SJSA1 (cell line): ENCODE measurements around the gene NCK1. TPM values are rescaled to one million over a fixed set of nuclear protein-coding genes. Genes with fewer than 3 reads are reported as not detected.
"Not testable (repeated sequence)": the region's sequence is repeated elsewhere in the genome, so short reads cannot be mapped to it uniquely, and the experiment has no call there.

Source experiments
- DNase-seq, 2 experiments: peaks; one replicate each; pipeline ENCODE4 v3.0.0-alpha.2; 2015 to 2020; ENCODE audit warnings: low spot score in 2 of 2, low read depth in 1 of 2
- H3K27ac ChIP-seq: fragments of 250-450 bp; sonication (Bioruptor Pico); 2 replicates; pipeline ENCODE4 v1.5.1; 2020; ENCODE audit warnings: mild to moderate bottlenecking, moderate library complexity
- H3K27me3 ChIP-seq: fragments of 250-450 bp; sonication (Bioruptor Pico); replicated peaks from 2 replicates; pipeline ENCODE4 v1.5.1; 2020; ENCODE audit warnings: mild to moderate bottlenecking, moderate library complexity
- H3K36me3 ChIP-seq: fragments of 250-450 bp; sonication (Bioruptor Pico); 2 replicates; pipeline ENCODE4 v1.5.1; 2020; ENCODE audit warnings: mild to moderate bottlenecking
- H3K4me1 ChIP-seq: fragments of 250-450 bp; sonication (Bioruptor Pico); replicated peaks from 2 replicates; pipeline ENCODE4 v1.6.1; 2021; ENCODE audit warnings: mild to moderate bottlenecking
- H3K4me3 ChIP-seq: fragments of 250-450 bp; sonication (Bioruptor Pico); 2 replicates; pipeline ENCODE4 v1.5.1; 2020; ENCODE audit warnings: mild to moderate bottlenecking
- H3K9me3 ChIP-seq: fragments of 250-450 bp; sonication (Bioruptor Pico); replicated peaks from 2 replicates; pipeline ENCODE4 v1.5.1; 2020; ENCODE audit warnings: mild to moderate bottlenecking
- total RNA-seq: library from RNA; depleted of rRNA; stranded (reverse); fragments of >200 nt; shearing (Covaris generic); gene quantifications from 2 replicates; pipeline ENCODE4 v1.2.3, GENCODE V29; 2014

Gene NCK1
- total RNA-seq, 1 experiment from 2014 or later = 42.2 TPM

- H3K9me3 ChIP-seq = no peaks in the 10 kb centered on the region
- no peaks in the 10 kb centered on the region for H3K27me3 ChIP-seq
- H3K4me3 ChIP-seq = no peak overlapping the region
- no peak for DNase-seq
- no peaks in the 10 kb centered on the region for H3K36me3 ChIP-seq
- no peaks in the 10 kb centered on the region for H3K4me1 ChIP-seq
- no peak overlapping the region for H3K27ac ChIP-seq
Measured at GRCh38 chr3:136979684-136980083, 117.7 kb downstream of the NCK1 start.

GRCh38 chr3:136982033-136982432, 120.0 kb downstream of the NCK1 start:
- Histone ChIP-seq H3K4me1 (no peaks in the 10 kb centered on the region), H3K36me3 (no peaks in the 10 kb centered on the region), H3K27me3 (no peaks in the 10 kb centered on the region), H3K9me3 (no peaks in the 10 kb centered on the region), H3K27ac (no peak overlapping the region), H3K4me3 (no peak overlapping the region)
- DNase-seq = no peak

GRCh38 chr3:136982520-136983138, 120.6 kb downstream of the NCK1 start:
- Histone ChIP-seq H3K36me3 (no peaks in the 10 kb centered on the region), H3K27me3 (no peaks in the 10 kb centered on the region), H3K27ac (no peak overlapping the region), H3K4me3 (no peak overlapping the region), H3K4me1 (no peaks in the 10 kb centered on the region), H3K9me3 (no peaks in the 10 kb centered on the region)
- no peak for DNase-seq

- no peak for DNase-seq
- Histone ChIP-seq H3K4me3 (no peak overlapping the region), H3K36me3 (no peaks in the 10 kb centered on the region), H3K9me3 (no peaks in the 10 kb centered on the region), H3K4me1 (no peaks in the 10 kb centered on the region), H3K27me3 (no peaks in the 10 kb centered on the region), H3K27ac (no peak overlapping the region)
Measured at GRCh38 chr3:136984837-136985236, 122.8 kb downstream of the NCK1 start.

GRCh38 chr3:136987398-136987980, 125.5 kb downstream of the NCK1 start:
- not testable (repeated sequence) for H3K9me3 ChIP-seq, DNase-seq, H3K4me3 ChIP-seq, H3K27ac ChIP-seq, H3K27me3 ChIP-seq, H3K36me3 ChIP-seq, H3K4me1 ChIP-seq

GRCh38 chr3:136988651-136989050, 126.6 kb downstream of the NCK1 start:
- no peaks in the 10 kb centered on the region for H3K4me1 ChIP-seq
- H3K27me3 ChIP-seq = no peaks in the 10 kb centered on the region
- DNase-seq = no peak
- H3K4me3 ChIP-seq = no peak overlapping the region
- H3K9me3 ChIP-seq = no peaks in the 10 kb centered on the region
- H3K36me3 ChIP-seq = no peaks in the 10 kb centered on the region
- H3K27ac ChIP-seq = no peak overlapping the region

- no peak for DNase-seq
- H3K27me3 ChIP-seq = no peaks in the 10 kb centered on the region
- no peaks in the 10 kb centered on the region for H3K9me3 ChIP-seq
- no peak overlapping the region for H3K4me3 ChIP-seq
- H3K4me1 ChIP-seq = no peaks in the 10 kb centered on the region
- no peak overlapping the region for H3K27ac ChIP-seq
- no peaks in the 10 kb centered on the region for H3K36me3 ChIP-seq
Measured at GRCh38 chr3:136989781-136990524, 127.9 kb downstream of the NCK1 start.

GRCh38 chr3:136990826-136991225, 128.8 kb downstream of the NCK1 start:
- H3K4me3 ChIP-seq = no peak overlapping the region
- no peaks in the 10 kb centered on the region for H3K27me3 ChIP-seq
- no peaks in the 10 kb centered on the region for H3K36me3 ChIP-seq
- H3K4me1 ChIP-seq = no peaks in the 10 kb centered on the region
- no peak overlapping the region for H3K27ac ChIP-seq
- DNase-seq = no peak
- no peaks in the 10 kb centered on the region for H3K9me3 ChIP-seq

GRCh38 chr3:136992115-136992514, 130.1 kb downstream of the NCK1 start:
- no peaks in the 10 kb centered on the region for H3K9me3 ChIP-seq
- no peak overlapping the region for H3K27ac ChIP-seq
- H3K36me3 ChIP-seq = no peaks in the 10 kb centered on the region
- H3K4me3 ChIP-seq = no peak overlapping the region
- H3K4me1 ChIP-seq = no peaks in the 10 kb centered on the region
- DNase-seq = no peak
- H3K27me3 ChIP-seq = no peaks in the 10 kb centered on the region

GRCh38 chr3:136994772-136995516, 132.9 kb downstream of the NCK1 start:
- Histone ChIP-seq H3K27me3 (no peaks in the 10 kb centered on the region), H3K27ac (no peak overlapping the region), H3K4me3 (no peak overlapping the region), H3K4me1 (no peaks in the 10 kb centered on the region), H3K36me3 (no peaks in the 10 kb centered on the region), H3K9me3 (no peaks in the 10 kb centered on the region)
- no peak for DNase-seq

GRCh38 chr3:136995652-136996051, 133.6 kb downstream of the NCK1 start:
- H3K4me3 ChIP-seq = no peak overlapping the region
- H3K27ac ChIP-seq = no peak overlapping the region
- no peak for DNase-seq
- H3K9me3 ChIP-seq = no peaks in the 10 kb centered on the region
- no peaks in the 10 kb centered on the region for H3K27me3 ChIP-seq
- H3K36me3 ChIP-seq = no peaks in the 10 kb centered on the region
- no peaks in the 10 kb centered on the region for H3K4me1 ChIP-seq
